ENCODE measurements around the gene OGDH. TPM values are rescaled to one million over a fixed set of nuclear protein-coding genes. Genes with fewer than 3 reads are reported as not detected.

The OGDH gene
- total and polyA plus RNA-seq, 2 of the 4 experiments (the other 2 are of a cell fraction), result 47.4 to 56.5 TPM

- Histone ChIP-seq H3K4me1 (ENCODE audit: control insufficient read depth, insufficient read depth, low read length) (peaks cover 4% of the 10 kb centered on the region), H2BK120ac (ENCODE audit: low read depth, low read length) (no peak overlapping the region), H3K27me3 (ENCODE audit: control insufficient read depth, insufficient read depth, low read length) (no peaks in the 10 kb centered on the region), H4K5ac (ENCODE audit: low read depth, low read length) (no peak overlapping the region), H3K9ac (ENCODE audit: low read depth, low read length) (no peak overlapping the region), H3K27ac (ENCODE audit: insufficient read depth, low read length) (no peak overlapping the region), H4K20me1 (ENCODE audit: insufficient read depth, low read length) (no peaks in the 10 kb centered on the region), H3K56ac (ENCODE audit: extremely low read depth, insufficient read depth, low read length) (no peak overlapping the region), H3K9me1 (ENCODE audit: insufficient read depth, low read length) (peaks cover 23% of the 10 kb centered on the region; the same call in 1 of the 2 replicates), H3K79me1 (ENCODE audit: low read depth in 1 of 2, low read length in 2 of 2) (no peaks in the 10 kb centered on the region), H3K4me2 (ENCODE audit: low read depth, low read length) (no peak overlapping the region), H3K4me3 (ENCODE audit: insufficient read depth, low read depth, low read length) (no peak overlapping the region), H2BK5ac (ENCODE audit: low read depth, low read length, poor library complexity, severe bottlenecking) (no peak overlapping the region), H3K14ac (replicated peaks; ENCODE audit: low read depth, low read length) (no peak overlapping the region), H4K91ac (ENCODE audit: insufficient read depth, low read depth, low read length) (no peak overlapping the region), H2AK9ac (replicated peaks; ENCODE audit: low read depth, low read length, poor library complexity) (peak overlapping the region; percentile 37), H3K4ac (ENCODE audit: low read depth, low read length) (no peak overlapping the region), H4K8ac (ENCODE audit: low read depth in 2 of 2, low read length in 2 of 2) (no peak overlapping the region), H3K9me3 (ENCODE audit: control insufficient read depth, insufficient read depth, low read length) (peaks cover 4% of the 10 kb centered on the region; the same call in 1 of the 2 replicates), H3K18ac (ENCODE audit: low read depth, low read length) (no peak overlapping the region), H2AFZ (replicated peaks; ENCODE audit: low read length, poor library complexity) (no peak overlapping the region), H2AK5ac (ENCODE audit: low read depth, low read length) (no peak overlapping the region), H2BK20ac (ENCODE audit: low read depth, low read length) (no peak overlapping the region), H2BK15ac (ENCODE audit: low read depth, low read length) (no peak overlapping the region), H3K36me3 (ENCODE audit: control insufficient read depth, insufficient read depth, low read length) (peaks cover 42% of the 10 kb centered on the region), H3K23ac (ENCODE audit: low read depth, low read length) (no peak overlapping the region)
- dilution Hi-C loops (cut with HindIII; ENCODE audit: low sequenced_read_pairs, unreplicated experiment), result no loop called here
- in situ Hi-C loops (cut with MboI; ENCODE audit: low sequenced_read_pairs), result no loop called here
- WGBS, 2 experiments (ENCODE audit: extremely low coverage in 2 of 2, insufficient read length in 1 of 2), result 92% methylated on average over 5 of the region's 15 CpGs; no CpG with 5 or more reads in 1 of the 2 experiments
- BruUV-seq (replicated peaks), result no TSS peak
- ChIA-PET CTCF (no interaction called here), POLR2A (ENCODE audit: unreplicated experiment) (no interaction called here)
- ATAC-seq (ENCODE audit: low read depth) (no peak), DNase-seq (no peak)
- no peak for TF ChIP-seq NFE2L2 (IDR thresholded peaks at IDR 0.05; ENCODE audit: low read depth, low read length)
- TF ChIP-seq BHLHE40 (IDR thresholded peaks at IDR 0.05; ENCODE audit: low read depth, low read length), result no peak
- TF ChIP-seq ELK1 (IDR thresholded peaks at IDR 0.05; ENCODE audit: borderline replicate concordance, low read depth, low read length), result no peak
- no peak for TF ChIP-seq RCOR1 (IDR thresholded peaks at IDR 0.05; ENCODE audit: insufficient replicate concordance, low read length)
- TF ChIP-seq POLR2A (IDR thresholded peaks at IDR 0.05; ENCODE audit: low read depth, low read length), result no peak
- intact Hi-C loops (cut with micrococcal nuclease), result no loop called here
Observed at GRCh38 chr7:44696728-44697127, 90.3 kb downstream of the OGDH start.

All from IMR-90 (cell line).